DMS 273 treated with DMSO at 0.1 percent for 48 hours (cell line): ENCODE results near the gene IFNA5.

Experiments
- DNase-seq: peaks from one replicate; lab custom pipeline; 2025; lab: John Stamatoyannopoulos, UW

The IFNA5 gene

GRCh38 chr9:21294364-21294774 lies 10.7 kb downstream of the IFNA5 start:
- no peak for DNase-seq

DNA sequence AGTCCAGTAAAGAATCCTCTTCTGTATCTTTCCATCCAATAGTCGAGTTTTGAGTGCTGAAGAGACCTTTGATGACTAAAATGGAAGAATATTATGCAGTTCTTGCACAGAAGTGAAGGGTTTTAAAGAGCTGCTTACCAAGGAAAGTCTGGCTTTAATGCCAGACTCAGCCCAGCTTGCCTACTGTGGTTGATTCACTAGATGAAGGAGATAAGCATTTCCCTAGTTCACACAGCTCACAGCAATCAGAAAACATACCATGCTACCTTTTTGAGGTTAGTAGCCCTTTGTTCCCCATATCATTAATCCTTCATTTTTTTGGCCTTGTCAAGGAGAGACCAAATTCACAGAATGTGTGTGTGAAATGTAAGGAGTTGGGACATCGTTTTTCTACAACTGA lies 15.3 kb downstream of the IFNA5 start:
- no peak for DNase-seq

DNA sequence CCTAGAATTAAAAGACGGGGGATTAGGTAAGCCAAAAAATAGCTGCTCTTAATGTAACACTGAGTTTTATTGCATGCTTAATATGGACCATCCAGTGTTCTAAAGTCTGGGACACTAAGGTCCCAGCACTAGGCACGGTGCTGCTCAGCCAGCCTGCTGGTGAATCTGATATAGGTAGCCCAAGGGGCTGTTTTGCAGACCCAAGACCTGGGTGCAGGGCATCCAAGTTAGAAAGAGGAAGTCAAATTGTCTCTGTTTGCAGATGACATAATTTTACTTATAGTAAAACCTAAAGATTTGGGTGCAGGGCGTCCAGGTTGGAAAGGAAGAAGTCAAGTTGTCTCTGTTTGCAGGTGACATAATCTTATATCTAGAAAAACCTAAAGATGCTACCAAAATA lies 17.8 kb downstream of the IFNA5 start:
- DNase-seq = no peak

- no peak for DNase-seq
These were observed 18.5 kb downstream of the IFNA5 start for GRCh38 chr9:21286659-21287058.

GRCh38 chr9:21286099-21286498 lies 19.0 kb downstream of the IFNA5 start:
- no peak for DNase-seq

DNA sequence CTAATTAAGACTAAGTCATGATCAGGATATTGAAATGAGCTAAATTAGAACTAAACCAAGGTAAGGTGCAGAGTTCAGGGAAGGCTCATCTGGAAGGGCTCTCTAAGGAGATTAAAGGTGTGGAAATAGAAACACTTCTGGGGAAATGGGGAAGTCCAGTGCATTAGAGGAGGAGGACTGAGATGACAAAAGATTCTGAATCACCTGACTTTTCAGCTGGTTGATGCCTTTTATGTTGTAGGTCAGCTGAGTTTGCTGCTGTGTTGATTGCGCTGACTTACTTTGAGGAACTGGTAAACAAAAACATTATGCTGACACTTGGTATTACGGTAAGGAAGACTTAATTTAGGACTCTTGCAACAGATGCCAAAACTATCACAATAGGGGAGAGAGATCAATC lies 23.8 kb downstream of the IFNA5 start:
- no peak for DNase-seq

DNA sequence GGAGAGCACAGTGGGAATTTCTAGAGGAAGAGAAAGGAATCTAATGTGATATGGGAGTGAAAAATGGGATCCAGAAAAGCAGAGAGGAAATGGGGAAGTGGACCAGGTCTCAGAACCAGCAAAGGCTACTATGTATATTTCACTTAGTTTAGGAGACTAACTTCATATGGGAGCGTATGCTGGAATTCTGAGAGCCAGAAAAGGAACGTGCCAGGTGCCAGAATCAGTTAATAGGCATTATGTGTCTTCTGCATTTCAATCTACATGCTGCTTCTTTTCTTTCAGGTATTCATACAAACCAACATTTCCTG lies 36.8 kb downstream of the IFNA5 start:
- no peak for DNase-seq

DNA sequence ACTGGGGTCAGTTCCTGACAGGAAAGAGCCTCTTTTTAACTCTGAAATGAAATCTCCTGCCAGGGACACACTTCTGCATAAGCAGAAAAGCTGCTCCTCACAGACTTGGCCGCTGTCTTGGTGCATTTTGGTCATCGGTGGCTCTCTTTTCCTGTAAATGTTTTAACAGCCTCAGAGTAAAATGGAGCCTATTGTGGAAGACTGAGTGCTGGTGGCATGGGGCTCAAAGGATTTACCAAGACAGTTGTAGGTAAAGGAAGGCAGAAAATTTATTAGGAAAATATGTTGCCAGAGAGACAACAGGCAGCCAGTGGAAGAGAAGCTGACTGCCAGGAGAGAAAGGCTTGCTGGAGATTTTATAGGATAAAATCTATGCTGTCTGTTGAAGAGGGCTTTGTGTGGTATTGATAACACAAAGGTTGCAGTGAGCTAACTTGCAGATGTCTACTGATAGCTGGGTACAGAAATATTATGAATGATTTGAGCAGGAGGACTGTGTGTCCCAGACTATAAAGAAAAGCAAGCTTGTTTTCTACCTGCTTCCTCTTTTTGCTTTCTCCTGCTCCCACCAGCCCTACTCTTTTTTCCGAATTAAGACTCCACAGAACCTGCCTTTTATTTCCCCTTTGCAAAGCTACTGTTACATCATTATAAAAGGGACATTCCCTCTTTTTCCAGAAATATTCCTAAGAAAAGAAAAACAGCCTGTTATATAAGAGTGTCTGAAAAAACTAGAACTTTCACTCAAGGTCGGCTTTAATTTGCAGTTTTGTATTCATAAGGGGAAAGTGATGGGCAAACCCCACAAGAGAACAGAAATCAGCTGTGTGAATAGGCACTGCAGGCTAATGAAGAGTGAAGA lies 37.4 kb downstream of the IFNA5 start:
- no peak for DNase-seq

GRCh38 chr9:21266733-21267484 lies 38.2 kb downstream of the IFNA5 start:
- DNase-seq = no peak

- no peak for DNase-seq
These were observed 39.5 kb downstream of the IFNA5 start for GRCh38 chr9:21265421-21266189.

DNA sequence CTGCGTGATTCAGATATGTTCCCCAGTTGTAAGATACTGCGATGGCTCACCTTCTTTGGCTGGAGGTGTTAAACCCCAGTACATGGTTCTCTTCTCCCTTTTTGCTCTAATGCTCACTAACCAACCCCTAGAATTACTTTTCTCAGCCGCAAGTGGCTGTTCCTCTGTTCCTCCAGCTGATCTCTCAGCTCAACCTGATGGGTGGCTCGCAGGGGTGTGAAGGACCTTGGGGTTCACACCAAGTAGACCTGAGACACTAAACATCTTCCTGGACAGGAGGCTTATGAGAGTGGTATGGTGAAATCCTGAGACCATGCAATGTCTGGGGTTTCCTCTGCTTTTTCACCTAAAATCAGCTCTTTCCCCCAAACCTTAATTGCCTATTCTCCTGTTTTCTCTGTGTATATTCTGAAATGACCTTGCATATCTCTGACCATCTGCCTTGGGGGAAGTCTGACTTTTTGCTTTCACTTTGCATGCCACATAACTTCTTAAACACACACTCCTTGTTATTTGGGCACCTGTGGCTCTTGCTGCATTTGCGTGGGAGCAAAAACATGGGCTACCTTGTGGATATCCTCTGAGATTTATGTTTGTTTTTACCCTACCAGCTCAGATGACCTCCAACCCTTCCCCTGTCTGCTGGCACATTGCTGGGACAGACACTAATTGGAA lies 49.4 kb downstream of the IFNA5 start:
- DNase-seq = no peak
